ENCODE results near the gene PRKAA1.
A peak's percentile ranks its signal among the peaks of the same experiment; 100 is the strongest.
"Not testable (repeated sequence)": the region's sequence is repeated elsewhere in the genome, so short reads cannot be mapped to it uniquely, and the experiment has no call there.

The PRKAA1 gene

GRCh38 chr5:40801771-40802562 lies 3.8 kb upstream of the PRKAA1 start:
- Histone ChIP-seq H3K4me3 (ENCODE audit: low read depth, low read length) (no peak overlapping the region), H3K4me1 (ENCODE audit: control insufficient read depth, insufficient read depth, low read length) (peaks cover 3% of the 10 kb centered on the region), H3K36me3 (ENCODE audit: control insufficient read depth, insufficient read depth, low read length) (no peaks in the 10 kb centered on the region), H3K9ac (ENCODE audit: low read depth, low read length) (no peak overlapping the region), H3K27me3 (ENCODE audit: control insufficient read depth, insufficient read depth, low read length) (peaks cover 4% of the 10 kb centered on the region), H3K9me3 (ENCODE audit: control insufficient read depth, insufficient read depth, low read length) (no peaks in the 10 kb centered on the region)

GRCh38 chr5:40799258-40799657 lies 1.1 kb upstream of the PRKAA1 start:
- peaks cover 4% of the 10 kb centered on the region for H3K27me3 ChIP-seq (ENCODE audit: control insufficient read depth, insufficient read depth, low read length)
- H3K9ac ChIP-seq (ENCODE audit: low read depth, low read length): no peak overlapping the region
- no peaks in the 10 kb centered on the region for H3K9me3 ChIP-seq (ENCODE audit: control insufficient read depth, insufficient read depth, low read length)
- no peaks in the 10 kb centered on the region for H3K36me3 ChIP-seq (ENCODE audit: control insufficient read depth, insufficient read depth, low read length)
- H3K4me1 ChIP-seq (ENCODE audit: control insufficient read depth, insufficient read depth, low read length): peaks cover 3% of the 10 kb centered on the region
- peak overlapping the region; percentile 86 for H3K4me3 ChIP-seq (ENCODE audit: low read depth, low read length)

- peaks cover 4% of the 10 kb centered on the region for H3K27me3 ChIP-seq (ENCODE audit: control insufficient read depth, insufficient read depth, low read length)
- H3K4me3 ChIP-seq (ENCODE audit: low read depth, low read length): peak overlapping the region; percentile 86
- no peaks in the 10 kb centered on the region for H3K9me3 ChIP-seq (ENCODE audit: control insufficient read depth, insufficient read depth, low read length)
- peaks cover 3% of the 10 kb centered on the region for H3K4me1 ChIP-seq (ENCODE audit: control insufficient read depth, insufficient read depth, low read length)
- H3K9ac ChIP-seq (ENCODE audit: low read depth, low read length): no peak overlapping the region
- H3K36me3 ChIP-seq (ENCODE audit: control insufficient read depth, insufficient read depth, low read length): no peaks in the 10 kb centered on the region
Measured at GRCh38 chr5:40798801-40799210, 632 bp upstream of the PRKAA1 start.

GRCh38 chr5:40797273-40798011 lies 732 bp downstream of the PRKAA1 start:
- H3K36me3 ChIP-seq (ENCODE audit: control insufficient read depth, insufficient read depth, low read length): no peaks in the 10 kb centered on the region
- H3K4me1 ChIP-seq (ENCODE audit: control insufficient read depth, insufficient read depth, low read length): peaks cover 3% of the 10 kb centered on the region
- peak overlapping the region; percentile 94 for H3K4me3 ChIP-seq (ENCODE audit: low read depth, low read length)
- H3K9me3 ChIP-seq (ENCODE audit: control insufficient read depth, insufficient read depth, low read length): no peaks in the 10 kb centered on the region
- H3K27me3 ChIP-seq (ENCODE audit: control insufficient read depth, insufficient read depth, low read length): peaks cover 4% of the 10 kb centered on the region
- H3K9ac ChIP-seq (ENCODE audit: low read depth, low read length): peak overlapping the region; percentile 94

- H3K27me3 ChIP-seq (ENCODE audit: control insufficient read depth, insufficient read depth, low read length): peaks cover 4% of the 10 kb centered on the region
- no peak overlapping the region for H3K9ac ChIP-seq (ENCODE audit: low read depth, low read length)
- H3K36me3 ChIP-seq (ENCODE audit: control insufficient read depth, insufficient read depth, low read length): no peaks in the 10 kb centered on the region
- H3K9me3 ChIP-seq (ENCODE audit: control insufficient read depth, insufficient read depth, low read length): no peaks in the 10 kb centered on the region
- H3K4me1 ChIP-seq (ENCODE audit: control insufficient read depth, insufficient read depth, low read length): no peaks in the 10 kb centered on the region
- H3K4me3 ChIP-seq (ENCODE audit: low read depth, low read length): peak overlapping the region; percentile 94
Measured at GRCh38 chr5:40796487-40796889, 1.7 kb downstream of the PRKAA1 start.

GRCh38 chr5:40794877-40795276 lies 3.3 kb downstream of the PRKAA1 start:
- not testable (repeated sequence) for H3K4me1 ChIP-seq (ENCODE audit: control insufficient read depth, insufficient read depth, low read length); H3K9ac ChIP-seq (ENCODE audit: low read depth, low read length); H3K9me3 ChIP-seq (ENCODE audit: control insufficient read depth, insufficient read depth, low read length); H3K36me3 ChIP-seq (ENCODE audit: control insufficient read depth, insufficient read depth, low read length); H3K4me3 ChIP-seq (ENCODE audit: low read depth, low read length); H3K27me3 ChIP-seq (ENCODE audit: control insufficient read depth, insufficient read depth, low read length)

- H3K9ac ChIP-seq (ENCODE audit: low read depth, low read length); H3K27me3 ChIP-seq (ENCODE audit: control insufficient read depth, insufficient read depth, low read length); H3K4me1 ChIP-seq (ENCODE audit: control insufficient read depth, insufficient read depth, low read length); H3K9me3 ChIP-seq (ENCODE audit: control insufficient read depth, insufficient read depth, low read length); H3K4me3 ChIP-seq (ENCODE audit: low read depth, low read length); H3K36me3 ChIP-seq (ENCODE audit: control insufficient read depth, insufficient read depth, low read length): not testable (repeated sequence)
Measured at GRCh38 chr5:40794340-40794739, 3.8 kb downstream of the PRKAA1 start.

- not testable (repeated sequence) for H3K4me1 ChIP-seq (ENCODE audit: control insufficient read depth, insufficient read depth, low read length); H3K36me3 ChIP-seq (ENCODE audit: control insufficient read depth, insufficient read depth, low read length); H3K27me3 ChIP-seq (ENCODE audit: control insufficient read depth, insufficient read depth, low read length); H3K4me3 ChIP-seq (ENCODE audit: low read depth, low read length); H3K9ac ChIP-seq (ENCODE audit: low read depth, low read length); H3K9me3 ChIP-seq (ENCODE audit: control insufficient read depth, insufficient read depth, low read length)
Measured at GRCh38 chr5:40792691-40793090, 5.5 kb downstream of the PRKAA1 start.

- no peak overlapping the region for H3K9ac ChIP-seq (ENCODE audit: low read depth, low read length)
- no peaks in the 10 kb centered on the region for H3K27me3 ChIP-seq (ENCODE audit: control insufficient read depth, insufficient read depth, low read length)
- H3K4me1 ChIP-seq (ENCODE audit: control insufficient read depth, insufficient read depth, low read length): no peaks in the 10 kb centered on the region
- H3K36me3 ChIP-seq (ENCODE audit: control insufficient read depth, insufficient read depth, low read length): no peaks in the 10 kb centered on the region
- H3K9me3 ChIP-seq (ENCODE audit: control insufficient read depth, insufficient read depth, low read length): no peaks in the 10 kb centered on the region
- H3K4me3 ChIP-seq (ENCODE audit: low read depth, low read length): no peak overlapping the region
Measured at GRCh38 chr5:40791715-40792139, 6.4 kb downstream of the PRKAA1 start.

GRCh38 chr5:40790947-40791593 lies 7.1 kb downstream of the PRKAA1 start:
- Histone ChIP-seq H3K27me3 (ENCODE audit: control insufficient read depth, insufficient read depth, low read length) (no peaks in the 10 kb centered on the region), H3K9ac (ENCODE audit: low read depth, low read length) (no peak overlapping the region), H3K36me3 (ENCODE audit: control insufficient read depth, insufficient read depth, low read length) (no peaks in the 10 kb centered on the region), H3K9me3 (ENCODE audit: control insufficient read depth, insufficient read depth, low read length) (no peaks in the 10 kb centered on the region), H3K4me3 (ENCODE audit: low read depth, low read length) (no peak overlapping the region), H3K4me1 (ENCODE audit: control insufficient read depth, insufficient read depth, low read length) (no peaks in the 10 kb centered on the region)

GRCh38 chr5:40788941-40789340 lies 9.2 kb downstream of the PRKAA1 start:
- not testable (repeated sequence) for H3K4me1 ChIP-seq (ENCODE audit: control insufficient read depth, insufficient read depth, low read length); H3K36me3 ChIP-seq (ENCODE audit: control insufficient read depth, insufficient read depth, low read length); H3K27me3 ChIP-seq (ENCODE audit: control insufficient read depth, insufficient read depth, low read length); H3K4me3 ChIP-seq (ENCODE audit: low read depth, low read length); H3K9ac ChIP-seq (ENCODE audit: low read depth, low read length); H3K9me3 ChIP-seq (ENCODE audit: control insufficient read depth, insufficient read depth, low read length)

GRCh38 chr5:40787986-40788385 lies 10.2 kb downstream of the PRKAA1 start:
- Histone ChIP-seq H3K36me3 (ENCODE audit: control insufficient read depth, insufficient read depth, low read length) (no peaks in the 10 kb centered on the region), H3K9ac (ENCODE audit: low read depth, low read length) (no peak overlapping the region), H3K4me3 (ENCODE audit: low read depth, low read length) (no peak overlapping the region), H3K4me1 (ENCODE audit: control insufficient read depth, insufficient read depth, low read length) (no peaks in the 10 kb centered on the region), H3K9me3 (ENCODE audit: control insufficient read depth, insufficient read depth, low read length) (no peaks in the 10 kb centered on the region), H3K27me3 (ENCODE audit: control insufficient read depth, insufficient read depth, low read length) (no peaks in the 10 kb centered on the region)

Data from iPS-15b (cell line).